ENCODE results near the gene BCOR. TPM values are rescaled to one million over a fixed set of nuclear protein-coding genes. Genes with fewer than 3 reads are reported as not detected.

The BCOR gene
- total and polyA plus RNA-seq, 2 donors: 24.4 to 28.9 TPM

- Histone ChIP-seq H3K4me1 (ENCODE audit: control insufficient read depth in 2 of 2, insufficient read depth in 2 of 2, low read length in 2 of 2) (peaks cover 0 to 13% of the 10 kb centered on the region in 2 donors), H3K36me3 (ENCODE audit: control insufficient read depth in 2 of 2, insufficient read depth in 2 of 2, low read length in 1 of 2) (peaks cover 42 to 60% of the 10 kb centered on the region in 2 donors), H3K4me3 (ENCODE audit: low read length in 2 of 2) (no peak overlapping the region), H3K27ac (ENCODE audit: low read depth in 1 of 2, low read length in 1 of 2) (no peak overlapping the region), H3K9me3 (ENCODE audit: control insufficient read depth in 2 of 2, insufficient read depth in 1 of 2, low read length in 1 of 2) (no peaks in the 10 kb centered on the region), H3K27me3 (ENCODE audit: control insufficient read depth in 2 of 2, insufficient read depth in 1 of 2, low read length in 1 of 2) (peaks cover 0 to 12% of the 10 kb centered on the region in 2 donors)
- 97% methylated on average over 14 of the region's 14 CpGs for WGBS
- no peak for DNase-seq (ENCODE audit: low read depth in 6 of 9, low spot score in 9 of 9)
These were observed 20.8 kb downstream of the BCOR start for GRCh38 chrX:40076750-40077575.

- H3K27ac ChIP-seq (ENCODE audit: low read depth in 1 of 2, low read length in 1 of 2): no peak overlapping the region
- no peaks in the 10 kb centered on the region for H3K4me1 ChIP-seq (ENCODE audit: control insufficient read depth in 2 of 2, insufficient read depth in 2 of 2, low read length in 2 of 2)
- peaks cover 0 to 7% of the 10 kb centered on the region in 2 donors for H3K27me3 ChIP-seq (ENCODE audit: control insufficient read depth in 2 of 2, insufficient read depth in 1 of 2, low read length in 1 of 2)
- H3K36me3 ChIP-seq (ENCODE audit: control insufficient read depth in 2 of 2, insufficient read depth in 2 of 2, low read length in 1 of 2): peaks cover 53 to 74% of the 10 kb centered on the region in 2 donors
- DNase-seq (ENCODE audit: low read depth in 6 of 9, low spot score in 9 of 9): no peak
- no peak overlapping the region for H3K4me3 ChIP-seq (ENCODE audit: low read length in 2 of 2)
- H3K9me3 ChIP-seq (ENCODE audit: control insufficient read depth in 2 of 2, insufficient read depth in 1 of 2, low read length in 1 of 2): no peaks in the 10 kb centered on the region
- WGBS: 96% methylated on average over 14 of the region's 14 CpGs
These were observed 22.8 kb downstream of the BCOR start for GRCh38 chrX:40074959-40075332.

GRCh38 chrX:40074080-40074958 lies 23.4 kb downstream of the BCOR start:
- Histone ChIP-seq H3K4me1 (ENCODE audit: control insufficient read depth in 2 of 2, insufficient read depth in 2 of 2, low read length in 2 of 2) (no peaks in the 10 kb centered on the region), H3K9me3 (ENCODE audit: control insufficient read depth in 2 of 2, insufficient read depth in 1 of 2, low read length in 1 of 2) (no peaks in the 10 kb centered on the region), H3K4me3 (ENCODE audit: low read length in 2 of 2) (no peak overlapping the region), H3K27ac (ENCODE audit: low read depth in 1 of 2, low read length in 1 of 2) (no peak overlapping the region), H3K36me3 (ENCODE audit: control insufficient read depth in 2 of 2, insufficient read depth in 2 of 2, low read length in 1 of 2) (peaks cover 59 to 78% of the 10 kb centered on the region in 2 donors), H3K27me3 (ENCODE audit: control insufficient read depth in 2 of 2, insufficient read depth in 1 of 2, low read length in 1 of 2) (peaks cover 0 to 2% of the 10 kb centered on the region in 2 donors)
- no peak for DNase-seq (ENCODE audit: low read depth in 6 of 9, low spot score in 9 of 9)
- WGBS: 98% methylated on average over 37 of the region's 37 CpGs

GRCh38 chrX:40073439-40074054 lies 24.2 kb downstream of the BCOR start:
- no peaks in the 10 kb centered on the region for H3K4me1 ChIP-seq (ENCODE audit: control insufficient read depth in 2 of 2, insufficient read depth in 2 of 2, low read length in 2 of 2)
- peaks cover 0 to 2% of the 10 kb centered on the region in 2 donors for H3K27me3 ChIP-seq (ENCODE audit: control insufficient read depth in 2 of 2, insufficient read depth in 1 of 2, low read length in 1 of 2)
- no peak for DNase-seq (ENCODE audit: low read depth in 6 of 9, low spot score in 9 of 9)
- H3K4me3 ChIP-seq (ENCODE audit: low read length in 2 of 2): no peak overlapping the region
- H3K36me3 ChIP-seq (ENCODE audit: control insufficient read depth in 2 of 2, insufficient read depth in 2 of 2, low read length in 1 of 2): peaks cover 67 to 85% of the 10 kb centered on the region in 2 donors
- no peaks in the 10 kb centered on the region for H3K9me3 ChIP-seq (ENCODE audit: control insufficient read depth in 2 of 2, insufficient read depth in 1 of 2, low read length in 1 of 2)
- no peak overlapping the region for H3K27ac ChIP-seq (ENCODE audit: low read depth in 1 of 2, low read length in 1 of 2)
- 95% methylated on average over 26 of the region's 26 CpGs for WGBS

- Histone ChIP-seq H3K27me3 (ENCODE audit: control insufficient read depth in 2 of 2, insufficient read depth in 1 of 2, low read length in 1 of 2) (no peaks in the 10 kb centered on the region), H3K4me1 (ENCODE audit: control insufficient read depth in 2 of 2, insufficient read depth in 2 of 2, low read length in 2 of 2) (no peaks in the 10 kb centered on the region), H3K27ac (ENCODE audit: low read depth in 1 of 2, low read length in 1 of 2) (no peak overlapping the region), H3K36me3 (ENCODE audit: control insufficient read depth in 2 of 2, insufficient read depth in 2 of 2, low read length in 1 of 2) (peaks cover 73 to 86% of the 10 kb centered on the region in 2 donors), H3K9me3 (ENCODE audit: control insufficient read depth in 2 of 2, insufficient read depth in 1 of 2, low read length in 1 of 2) (no peaks in the 10 kb centered on the region), H3K4me3 (ENCODE audit: low read length in 2 of 2) (no peak overlapping the region)
- WGBS: 95% methylated on average over 9 of the region's 9 CpGs
- no peak for DNase-seq (ENCODE audit: low read depth in 6 of 9, low spot score in 9 of 9)
These were observed 25.5 kb downstream of the BCOR start for GRCh38 chrX:40072246-40072645.

- no peak overlapping the region for H3K27ac ChIP-seq (ENCODE audit: low read depth in 1 of 2, low read length in 1 of 2)
- no peaks in the 10 kb centered on the region for H3K27me3 ChIP-seq (ENCODE audit: control insufficient read depth in 2 of 2, insufficient read depth in 1 of 2, low read length in 1 of 2)
- H3K4me3 ChIP-seq (ENCODE audit: low read length in 2 of 2): no peak overlapping the region
- H3K9me3 ChIP-seq (ENCODE audit: control insufficient read depth in 2 of 2, insufficient read depth in 1 of 2, low read length in 1 of 2): no peaks in the 10 kb centered on the region
- 93% methylated on average over 4 of the region's 4 CpGs for WGBS
- no peak for DNase-seq (ENCODE audit: low read depth in 6 of 9, low spot score in 9 of 9)
- peaks cover 0 to 10% of the 10 kb centered on the region in 2 donors for H3K4me1 ChIP-seq (ENCODE audit: control insufficient read depth in 2 of 2, insufficient read depth in 2 of 2, low read length in 2 of 2)
- H3K36me3 ChIP-seq (ENCODE audit: control insufficient read depth in 2 of 2, insufficient read depth in 2 of 2, low read length in 1 of 2): peaks cover 69 to 81% of the 10 kb centered on the region in 2 donors
These were observed 29.7 kb downstream of the BCOR start for GRCh38 chrX:40068048-40068447.

GRCh38 chrX:40066700-40067099 lies 31.1 kb downstream of the BCOR start:
- H3K4me1 ChIP-seq (ENCODE audit: control insufficient read depth in 2 of 2, insufficient read depth in 2 of 2, low read length in 2 of 2): peaks cover 0 to 17% of the 10 kb centered on the region in 2 donors
- H3K9me3 ChIP-seq (ENCODE audit: control insufficient read depth in 2 of 2, insufficient read depth in 1 of 2, low read length in 1 of 2): no peaks in the 10 kb centered on the region
- no peak for DNase-seq (ENCODE audit: low read depth in 6 of 9, low spot score in 9 of 9)
- H3K27me3 ChIP-seq (ENCODE audit: control insufficient read depth in 2 of 2, insufficient read depth in 1 of 2, low read length in 1 of 2): no peaks in the 10 kb centered on the region
- no peak overlapping the region for H3K27ac ChIP-seq (ENCODE audit: low read depth in 1 of 2, low read length in 1 of 2)
- 82% methylated on average over 3 of the region's 3 CpGs for WGBS
- no peak overlapping the region for H3K4me3 ChIP-seq (ENCODE audit: low read length in 2 of 2)
- peaks cover 71 to 81% of the 10 kb centered on the region in 2 donors for H3K36me3 ChIP-seq (ENCODE audit: control insufficient read depth in 2 of 2, insufficient read depth in 2 of 2, low read length in 1 of 2)

GRCh38 chrX:40065296-40066046 lies 32.3 kb downstream of the BCOR start:
- Histone ChIP-seq H3K27ac (ENCODE audit: low read depth in 1 of 2, low read length in 1 of 2) (no peak overlapping the region), H3K36me3 (ENCODE audit: control insufficient read depth in 2 of 2, insufficient read depth in 2 of 2, low read length in 1 of 2) (peaks cover 78 to 87% of the 10 kb centered on the region in 2 donors), H3K9me3 (ENCODE audit: control insufficient read depth in 2 of 2, insufficient read depth in 1 of 2, low read length in 1 of 2) (no peaks in the 10 kb centered on the region), H3K27me3 (ENCODE audit: control insufficient read depth in 2 of 2, insufficient read depth in 1 of 2, low read length in 1 of 2) (no peaks in the 10 kb centered on the region), H3K4me1 (ENCODE audit: control insufficient read depth in 2 of 2, insufficient read depth in 2 of 2, low read length in 2 of 2) (peaks cover 0 to 24% of the 10 kb centered on the region in 2 donors), H3K4me3 (ENCODE audit: low read length in 2 of 2) (no peak overlapping the region)
- DNase-seq (ENCODE audit: low read depth in 6 of 9, low spot score in 9 of 9): no peak
- 82% methylated on average over 16 of the region's 16 CpGs for WGBS

Data from thymus (tissue), 11 donors.